GM12875 (cell line): ENCODE results near the gene MCM7.

Experiments
- H3K4me3 ChIP-seq: one replicate; pipeline ENCODE4 v1.5.1; 2011; ENCODE audit warnings: low read depth, low read length, control low read depth
- CTCF ChIP-seq: IDR thresholded peaks from 2 replicates; pipeline ENCODE4 v1.5.1; 2011; ENCODE audit warnings: low read depth, mild to moderate bottlenecking, control low read depth, inconsistent platforms, low read length, moderate library complexity, borderline replicate concordance; ENCODE audit not compliant: insufficient read depth

The MCM7 gene

GRCh38 chr7:100119970-100120732 is 19.0 kb upstream of the MCM7 start:
- H3K4me3 ChIP-seq = peak overlapping the region; percentile 69
- TF ChIP-seq CTCF = no peak

GRCh38 chr7:100119072-100119969 is 18.1 kb upstream of the MCM7 start, which contains the start of the genes CNPY4 and TAF6:
TSS of gene CNPY4 (plus strand) at chr7:100119634. CDS start at chr7:100119745, 111 bp downstream.
TSS of gene TAF6 (minus strand) at chr7:100119358. CDS start at chr7:100114209, 5,149 bp downstream.
- H3K4me3 ChIP-seq = peak within 1 kb of the TSS; percentile 69
- TF ChIP-seq CTCF = no peak

DNA sequence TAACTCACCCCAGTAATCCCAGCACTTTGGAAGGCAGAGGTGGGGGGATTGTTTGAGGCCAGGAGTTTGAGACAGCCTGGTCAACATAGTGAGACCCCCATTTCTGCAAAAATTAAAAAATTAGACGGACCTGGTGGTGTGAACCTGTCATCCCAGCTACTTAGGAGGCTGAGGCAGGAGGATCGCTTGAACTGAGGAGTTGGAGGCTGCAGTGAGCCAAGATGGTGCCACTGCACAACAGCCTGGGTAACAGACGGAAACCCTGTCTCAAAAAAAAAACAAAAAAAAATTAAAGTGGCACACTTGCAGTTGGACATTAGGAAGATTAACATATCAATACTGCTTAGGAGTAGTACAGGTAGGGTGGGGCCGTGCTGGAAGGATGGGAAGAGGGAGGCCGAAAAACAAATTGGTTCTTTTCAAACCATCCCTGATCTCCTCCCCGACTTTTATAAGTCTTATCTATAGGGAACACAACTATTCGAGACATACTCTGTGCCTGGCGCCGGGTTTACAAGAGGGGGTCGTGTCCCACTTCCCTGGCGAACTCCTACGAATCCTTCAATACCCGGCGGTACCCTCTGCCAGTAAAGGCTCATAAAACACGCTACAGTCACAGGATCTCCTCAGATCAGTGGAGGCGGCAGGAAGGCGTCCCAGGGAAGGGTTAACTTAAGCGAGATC is 17.3 kb upstream of the MCM7 start:
- no peak for TF ChIP-seq CTCF
- peak overlapping the region; percentile 67 for H3K4me3 ChIP-seq

- H3K4me3 ChIP-seq = no peak overlapping the region
- TF ChIP-seq CTCF = no peak
Observed at GRCh38 chr7:100115026-100115425, 13.8 kb upstream of the MCM7 start.

- H3K4me3 ChIP-seq = no peak overlapping the region
- TF ChIP-seq CTCF = no peak
Observed at GRCh38 chr7:100111914-100112313, 10.7 kb upstream of the MCM7 start.

GRCh38 chr7:100111156-100111555 is 10.0 kb upstream of the MCM7 start:
- no peak overlapping the region for H3K4me3 ChIP-seq
- no peak for TF ChIP-seq CTCF
